AG04450 (cell line): Measurements from ENCODE around the gene KANK2. TPM values are rescaled to one million over a fixed set of nuclear protein-coding genes. Genes with fewer than 3 reads are reported as not detected.
"Not testable (repeated sequence)": the region's sequence is repeated elsewhere in the genome, so short reads cannot be mapped to it uniquely, and the experiment has no call there.

Experiments used
- CTCF ChIA-PET: fragments of 300-600, 350-600 bp; formaldehyde crosslinking; extraction: SDS; loops from one replicate; lab custom pipeline; 2022; ENCODE audit warnings: antibody characterized with exemption, inconsistent platforms; lab: Charles Lee
- POLR2A ChIA-PET: fragments of 350-600 bp; formaldehyde crosslinking; extraction: SDS; loops from one replicate; lab custom pipeline; 2021; ENCODE audit warnings: antibody characterized with exemption, inconsistent platforms; lab: Yijun Ruan, JAX
- DNase-seq: peaks from one replicate; pipeline ENCODE4 v3.0.0-alpha.2; 2011; ENCODE audit warnings: low read depth, low spot score
- H3K27ac ChIP-seq: one replicate; pipeline ENCODE4 v1.5.1; 2012; ENCODE audit warnings: low read depth, low read length, control low read depth
- H3K27me3 ChIP-seq: one replicate; pipeline ENCODE4 v1.6.0; 2012; ENCODE audit warnings: low read length; ENCODE audit not compliant: control insufficient read depth, insufficient read depth
- H3K4me3 ChIP-seq: 2 replicates; pipeline ENCODE4 v1.5.1; 2011; ENCODE audit warnings: mild to moderate bottlenecking, low read depth, low read length, control low read depth
- H3K9me3 ChIP-seq: 2 replicates; pipeline ENCODE4 v1.5.1; 2012; ENCODE audit warnings: low read length; ENCODE audit not compliant: control insufficient read depth, insufficient read depth
- polyA plus RNA-seq: library from polyadenylated mRNA; depleted of rRNA; stranded (reverse); fragments of >200 nt; gene quantifications from 2 replicates; pipeline ENCODE4 v1.2.3, GENCODE V29; 2011
- TF ChIP-seq, protein P1 (sequence below): IDR thresholded peaks from 2 replicates; pipeline ENCODE4 v1.5.1; 2011; ENCODE audit warnings: low read depth, low read length, control low read depth, inconsistent platforms

Gene KANK2
- polyA plus RNA-seq, 1 experiment: 83.2 TPM

- DNase-seq: no peak
- TF ChIP-seq, protein P1, sequence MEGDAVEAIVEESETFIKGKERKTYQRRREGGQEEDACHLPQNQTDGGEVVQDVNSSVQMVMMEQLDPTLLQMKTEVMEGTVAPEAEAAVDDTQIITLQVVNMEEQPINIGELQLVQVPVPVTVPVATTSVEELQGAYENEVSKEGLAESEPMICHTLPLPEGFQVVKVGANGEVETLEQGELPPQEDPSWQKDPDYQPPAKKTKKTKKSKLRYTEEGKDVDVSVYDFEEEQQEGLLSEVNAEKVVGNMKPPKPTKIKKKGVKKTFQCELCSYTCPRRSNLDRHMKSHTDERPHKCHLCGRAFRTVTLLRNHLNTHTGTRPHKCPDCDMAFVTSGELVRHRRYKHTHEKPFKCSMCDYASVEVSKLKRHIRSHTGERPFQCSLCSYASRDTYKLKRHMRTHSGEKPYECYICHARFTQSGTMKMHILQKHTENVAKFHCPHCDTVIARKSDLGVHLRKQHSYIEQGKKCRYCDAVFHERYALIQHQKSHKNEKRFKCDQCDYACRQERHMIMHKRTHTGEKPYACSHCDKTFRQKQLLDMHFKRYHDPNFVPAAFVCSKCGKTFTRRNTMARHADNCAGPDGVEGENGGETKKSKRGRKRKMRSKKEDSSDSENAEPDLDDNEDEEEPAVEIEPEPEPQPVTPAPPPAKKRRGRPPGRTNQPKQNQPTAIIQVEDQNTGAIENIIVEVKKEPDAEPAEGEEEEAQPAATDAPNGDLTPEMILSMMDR: no peak
- Histone ChIP-seq H3K4me3 (no peak overlapping the region), H3K9me3 (no peaks in the 10 kb centered on the region; the same call in 1 of the 2 replicates), H3K27me3 (no peaks in the 10 kb centered on the region), H3K27ac (no peak overlapping the region)
- POLR2A ChIA-PET: interaction anchor here (0.6 kb wide), 1 partner anchor 9 kb away, joined by 8 read pairs; no protein-coding TSS in a partner anchor
- CTCF ChIA-PET: interaction anchor here (1.0 kb wide), 1 partner anchor 11 kb away, joined by 3 read pairs; no protein-coding TSS in a partner anchor
Measured at GRCh38 chr19:11180346-11180745, 17.0 kb downstream of the KANK2 start.

DNA sequence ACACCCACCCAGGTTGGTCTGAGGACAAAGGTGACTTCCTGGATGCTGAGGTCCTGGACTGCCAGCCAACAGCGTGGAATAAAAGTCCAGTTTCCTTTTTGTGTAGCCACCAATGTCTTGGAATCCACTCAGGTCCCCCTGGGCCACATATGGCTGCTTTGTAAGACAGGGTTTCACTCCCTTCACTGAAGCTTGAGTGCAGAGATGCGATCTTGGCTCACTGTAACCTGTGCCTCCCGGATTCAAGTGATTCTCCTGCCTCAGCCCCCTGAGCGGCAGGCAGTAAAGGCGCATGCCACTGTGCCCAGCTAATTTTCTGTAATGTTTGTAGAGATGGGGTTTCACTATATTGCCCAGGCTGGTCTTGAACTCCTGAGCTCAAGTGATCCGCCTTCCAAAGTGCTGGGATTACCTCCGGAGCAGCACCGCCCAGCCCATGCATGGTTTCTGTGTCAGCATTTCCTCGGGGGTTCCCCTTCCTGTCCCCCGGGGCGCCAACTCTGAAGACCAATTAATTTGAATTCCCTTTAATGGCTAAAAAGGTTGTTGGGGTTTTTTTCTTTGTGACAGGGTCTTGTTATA, 17.5 kb downstream of the KANK2 start:
- H3K4me3 ChIP-seq: no peak overlapping the region
- no peaks in the 10 kb centered on the region; the same call in 1 of the 2 replicates for H3K9me3 ChIP-seq
- H3K27me3 ChIP-seq: no peaks in the 10 kb centered on the region
- ChIA-PET POLR2A (no interaction called here), CTCF (no interaction called here)
- TF ChIP-seq, protein P1: no peak
- no peak for DNase-seq
- H3K27ac ChIP-seq: no peak overlapping the region

DNA sequence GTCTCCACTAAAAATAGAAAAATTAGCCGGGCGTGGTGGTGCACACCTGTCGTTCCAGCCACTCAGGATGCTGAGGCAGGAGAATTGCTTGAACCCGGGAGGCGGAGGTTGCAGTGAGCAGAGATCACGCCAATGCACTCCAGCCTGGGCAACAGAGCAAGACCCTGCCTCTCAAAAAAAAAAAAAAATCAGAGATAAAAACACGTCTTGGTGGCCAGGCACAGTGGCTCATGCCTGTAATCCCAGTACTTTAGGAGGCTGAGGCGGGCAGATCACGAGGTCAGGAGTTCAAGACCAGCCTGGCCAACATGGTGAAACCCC, 18.2 kb downstream of the KANK2 start:
- H3K27ac ChIP-seq, H3K4me3 ChIP-seq, H3K27me3 ChIP-seq, H3K9me3 ChIP-seq, POLR2A ChIA-PET, DNase-seq, CTCF ChIA-PET: not testable (repeated sequence)

- H3K9me3 ChIP-seq: no peaks in the 10 kb centered on the region; the same call in 1 of the 2 replicates
- no peak overlapping the region for H3K4me3 ChIP-seq
- CTCF ChIA-PET: no interaction called here
- no peak overlapping the region for H3K27ac ChIP-seq
- H3K27me3 ChIP-seq: no peaks in the 10 kb centered on the region
- no peak for DNase-seq
- POLR2A ChIA-PET: interaction anchor here (0.6 kb wide), 1 partner anchor 24 kb away, joined by 7 read pairs; no protein-coding TSS in a partner anchor
- TF ChIP-seq, protein P1: no peak
Measured at GRCh38 chr19:11177592-11177991, 19.8 kb downstream of the KANK2 start.

- H3K27ac ChIP-seq: no peak overlapping the region
- TF ChIP-seq, protein P1: no peak
- H3K27me3 ChIP-seq: no peaks in the 10 kb centered on the region
- CTCF ChIA-PET: no interaction called here
- POLR2A ChIA-PET: interaction anchor here (0.6 kb wide), 2 partner anchors 22 to 23 kb away, joined by 3 to 7 read pairs; no protein-coding TSS in a partner anchor
- DNase-seq: no peak
- H3K4me3 ChIP-seq: no peak overlapping the region
- H3K9me3 ChIP-seq: no peaks in the 10 kb centered on the region; the same call in 1 of the 2 replicates
Measured at GRCh38 chr19:11176466-11177193, 20.7 kb downstream of the KANK2 start.
